GM21526 (cell line): Measurements from ENCODE around the gene LRIG1.

Source experiments
- ATAC-seq: cut with Tn5 transposase; IDR thresholded peaks from one replicate; pipeline ENCODE4 v1.9.1; 2021; ENCODE audit warnings: moderate library complexity; ENCODE audit not compliant: unreplicated experiment, low FRiP score

LRIG1 gene

GRCh38 chr3:66405701-66406091, 95.1 kb downstream of the LRIG1 start:
- ATAC-seq = no peak

- ATAC-seq = no peak
These were observed 95.7 kb downstream of the LRIG1 start for GRCh38 chr3:66404903-66405700.

DNA sequence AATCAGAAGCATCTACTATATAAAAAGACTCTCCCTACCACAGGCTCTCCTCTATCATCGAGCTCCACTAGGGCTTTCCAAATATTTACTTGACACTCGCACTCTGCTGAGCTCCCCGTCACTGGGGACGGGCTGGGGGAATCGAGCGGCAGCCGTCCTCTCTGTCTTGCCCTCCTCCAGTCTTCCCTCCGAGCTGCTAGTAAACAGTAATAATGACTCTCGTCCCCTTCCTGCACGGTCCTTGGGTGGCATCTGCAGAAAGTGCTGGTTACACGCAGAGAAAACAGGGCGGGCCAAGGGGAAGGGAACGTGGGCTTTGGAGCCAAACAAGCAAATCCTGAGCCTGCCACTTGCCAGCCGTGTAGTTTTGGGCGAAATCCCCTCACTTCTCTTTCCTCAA, 96.6 kb downstream of the LRIG1 start:
- ATAC-seq = no peak

DNA sequence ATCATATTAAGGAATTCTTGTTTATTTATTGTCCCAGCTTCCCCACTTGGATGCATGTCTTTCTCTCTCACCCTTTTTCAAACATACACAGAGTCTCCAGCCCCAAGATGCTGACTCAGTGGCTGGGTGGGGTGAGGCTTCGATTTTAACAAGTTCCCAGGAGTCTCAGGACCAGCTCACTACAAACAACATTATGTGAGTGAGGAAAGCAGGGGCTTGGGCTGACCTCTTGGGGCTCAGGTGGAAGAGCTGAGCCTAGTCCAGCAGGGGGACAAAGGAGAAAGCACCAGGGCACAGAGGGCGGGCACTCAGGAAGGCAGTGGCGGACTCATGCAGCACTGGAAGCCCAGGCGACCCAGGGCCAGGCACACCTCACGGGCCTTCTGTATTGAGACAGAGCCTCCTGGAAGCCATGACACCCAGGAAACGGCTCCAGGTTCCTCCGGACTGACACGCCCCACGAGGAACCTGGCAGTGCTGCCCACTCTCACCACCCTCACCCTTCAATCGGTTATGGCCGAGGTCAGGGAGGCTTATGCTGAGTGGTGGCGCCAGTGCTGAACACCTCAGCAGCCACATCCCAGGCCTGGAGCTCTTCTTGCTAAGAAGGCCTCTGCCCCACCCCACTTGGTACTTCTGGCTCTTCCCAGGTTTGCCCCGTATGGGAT, 97.4 kb downstream of the LRIG1 start:
- no peak for ATAC-seq

DNA sequence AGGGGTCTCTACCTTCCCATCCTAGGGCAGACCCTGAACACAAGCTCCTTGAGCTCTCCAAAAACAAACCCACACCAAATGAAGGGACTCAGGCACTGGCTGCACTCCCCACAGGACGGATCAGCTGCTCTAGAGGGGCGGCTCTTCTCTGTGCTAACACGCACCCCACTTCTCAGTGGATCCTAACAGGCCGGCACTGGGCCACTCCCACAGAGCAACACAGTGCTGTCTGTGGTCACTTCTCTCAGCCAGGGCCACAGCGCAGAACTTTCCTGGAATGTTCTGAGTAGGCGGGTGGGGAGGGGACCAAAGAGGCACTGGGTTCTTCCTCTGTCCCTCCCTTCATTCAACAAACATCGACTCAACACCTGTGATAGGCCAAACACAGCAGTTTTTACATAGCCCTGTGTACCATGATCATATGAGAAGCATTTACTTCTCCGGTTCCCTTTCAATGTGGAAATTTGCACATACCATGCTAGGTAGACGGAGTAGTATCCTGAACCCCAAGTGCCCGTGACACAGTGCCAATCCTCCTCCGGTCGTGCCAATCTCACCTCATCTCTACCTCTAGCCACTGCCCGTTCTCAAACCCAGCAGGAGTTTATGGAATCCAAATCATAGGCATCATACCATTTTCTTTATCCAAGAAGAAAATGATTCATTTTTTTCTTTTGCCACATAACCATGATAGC, 98.1 kb downstream of the LRIG1 start:
- ATAC-seq = no peak

DNA sequence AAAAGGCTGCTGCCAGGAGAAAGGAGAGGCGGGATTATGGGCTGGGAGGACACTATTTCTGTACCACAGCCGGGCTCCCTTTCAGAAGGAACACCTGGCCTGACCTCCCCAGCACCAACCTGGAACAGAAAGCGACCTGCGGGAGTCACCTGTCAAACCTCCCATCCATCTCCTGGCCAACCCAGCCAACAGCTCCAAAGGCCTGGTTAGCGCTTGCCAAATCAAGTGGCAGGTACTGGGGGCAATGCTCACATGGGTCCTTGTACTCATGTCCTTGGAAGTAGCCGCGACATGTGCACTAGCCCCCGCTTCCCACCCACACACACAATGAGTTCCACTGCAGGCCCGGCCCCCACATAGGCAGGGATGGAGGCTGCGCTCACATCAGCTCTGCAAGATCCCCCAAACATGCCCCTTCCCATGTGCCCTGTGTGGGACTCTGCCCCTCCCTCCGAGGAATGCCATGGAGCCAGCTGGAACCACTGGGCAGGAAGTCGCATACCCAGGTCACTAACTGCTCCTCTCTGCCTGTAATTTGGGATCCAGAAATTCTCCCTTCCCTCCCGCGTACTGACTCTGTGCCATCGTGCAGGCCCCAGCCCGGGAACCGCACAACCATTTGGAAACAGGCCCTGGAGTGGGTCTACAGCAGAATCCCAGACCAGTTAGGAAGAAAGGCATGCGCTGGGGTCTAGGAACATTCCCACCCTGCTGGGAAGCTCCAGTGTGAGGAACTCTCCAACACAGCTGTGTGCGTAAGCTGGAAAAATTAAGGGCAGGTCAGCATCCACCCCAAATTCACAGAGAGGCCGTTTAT, 98.9 kb downstream of the LRIG1 start:
- no peak for ATAC-seq

DNA sequence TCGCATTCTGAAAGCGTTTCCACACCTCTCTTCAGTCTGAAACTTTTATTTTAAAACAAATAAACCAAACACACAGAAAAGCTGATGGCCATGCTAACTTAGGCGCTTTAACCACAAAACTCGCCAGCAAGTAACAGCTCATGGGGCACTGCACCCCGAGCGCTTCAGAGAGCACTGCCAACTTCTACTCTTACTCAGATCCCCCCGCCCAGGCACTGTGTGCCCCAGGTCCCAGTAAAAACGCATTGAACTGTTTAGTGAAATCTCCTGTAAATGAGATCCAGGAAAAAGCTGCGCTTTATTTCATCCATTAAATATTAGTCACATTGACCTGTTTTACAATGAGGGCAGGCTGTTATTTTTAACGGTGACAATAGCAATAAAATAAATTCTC, 99.7 kb downstream of the LRIG1 start:
- no peak for ATAC-seq

DNA sequence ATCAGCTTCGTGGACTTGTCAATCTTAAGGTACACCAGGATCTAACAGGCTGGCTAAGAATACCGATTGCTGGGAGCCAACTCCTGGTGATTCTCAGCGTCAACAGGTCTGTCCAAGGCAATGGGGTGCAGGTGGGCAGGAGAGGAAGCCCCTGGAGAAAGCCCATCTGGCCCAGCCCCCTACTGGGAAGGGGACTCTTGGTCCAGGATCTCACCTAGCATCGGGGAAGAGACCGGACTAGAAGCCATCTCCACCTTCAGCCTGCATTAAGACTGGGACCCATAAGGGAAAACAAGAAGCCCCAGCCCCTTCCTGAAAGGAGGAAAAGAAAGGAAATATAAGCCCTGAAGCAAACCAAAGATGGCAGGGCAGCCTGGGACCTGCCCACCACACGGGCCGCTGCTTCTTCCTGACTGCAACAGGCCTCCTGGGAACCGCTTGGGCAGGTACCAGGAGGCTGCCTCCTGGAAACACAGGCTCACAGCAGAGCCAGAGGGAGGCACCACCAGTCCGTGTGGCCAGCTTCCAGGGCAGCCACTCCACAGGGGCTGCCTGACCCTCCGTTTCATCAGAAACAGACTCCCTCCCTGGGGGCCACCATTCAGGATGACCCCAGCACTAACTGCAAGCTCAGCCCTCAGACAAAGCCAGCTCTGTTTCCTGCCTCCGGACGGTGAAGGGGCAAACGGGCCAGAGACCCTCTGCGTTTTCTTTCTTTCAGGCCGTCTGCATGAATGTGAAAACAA, 100.2 kb downstream of the LRIG1 start:
- ATAC-seq = no peak

GRCh38 chr3:66399529-66400232, 101.1 kb downstream of the LRIG1 start:
- no peak for ATAC-seq

DNA sequence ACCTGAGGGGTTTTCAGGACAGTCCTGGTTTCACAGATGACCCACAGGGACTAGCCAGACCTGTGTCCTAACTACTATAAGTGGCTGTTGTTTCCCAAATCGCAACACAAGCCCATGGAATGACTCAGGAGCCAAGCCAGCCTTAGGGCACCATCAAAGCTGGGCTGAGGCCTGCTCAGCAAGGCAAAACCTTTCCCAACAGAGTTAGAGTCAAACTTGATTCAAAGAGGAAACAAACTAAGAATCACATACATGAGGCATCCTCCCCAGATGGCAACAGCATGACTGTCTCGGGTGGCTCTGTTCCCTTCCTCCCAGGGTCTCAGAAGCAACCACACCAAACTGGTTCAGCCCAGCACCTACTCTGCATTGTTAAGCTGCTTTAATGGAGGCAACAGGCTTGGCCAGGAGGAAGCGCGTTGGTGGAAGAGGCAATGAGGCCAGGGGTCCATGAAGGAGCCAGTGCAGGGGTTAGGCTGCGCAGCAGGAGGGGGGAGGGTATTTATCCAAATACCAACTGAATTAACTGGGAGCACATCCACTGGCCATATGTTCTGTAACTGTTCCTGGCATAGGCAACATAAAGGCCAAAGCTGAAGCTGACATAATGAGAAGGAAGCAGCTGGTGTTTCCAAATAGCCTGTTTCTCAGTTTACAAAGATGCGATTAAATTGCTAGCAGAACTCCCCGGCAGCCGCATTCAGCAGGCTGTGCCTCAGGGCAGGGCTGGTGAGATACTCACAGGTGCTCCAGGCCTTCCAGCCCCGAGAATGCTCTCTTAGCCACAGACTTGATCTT, 102.4 kb downstream of the LRIG1 start:
- no peak for ATAC-seq

DNA sequence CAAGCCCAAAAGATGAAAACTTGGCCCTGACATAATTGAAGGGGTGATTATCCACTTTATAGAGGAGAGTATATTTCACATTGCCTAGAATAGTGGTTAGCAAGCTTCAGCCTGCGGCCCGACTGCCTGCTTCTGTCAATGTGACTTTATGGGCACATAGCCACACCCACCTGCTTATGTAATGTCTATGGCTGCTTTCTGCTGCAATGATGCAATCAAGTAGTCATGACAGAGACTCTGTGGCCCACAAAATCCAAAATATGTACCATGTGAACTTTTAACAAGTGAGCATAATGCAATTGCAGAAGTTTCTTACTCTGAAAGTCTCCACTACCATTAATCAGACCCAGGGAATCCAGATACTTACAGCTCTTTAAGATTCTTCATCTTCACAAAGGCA, 103.1 kb downstream of the LRIG1 start:
- ATAC-seq = no peak

DNA sequence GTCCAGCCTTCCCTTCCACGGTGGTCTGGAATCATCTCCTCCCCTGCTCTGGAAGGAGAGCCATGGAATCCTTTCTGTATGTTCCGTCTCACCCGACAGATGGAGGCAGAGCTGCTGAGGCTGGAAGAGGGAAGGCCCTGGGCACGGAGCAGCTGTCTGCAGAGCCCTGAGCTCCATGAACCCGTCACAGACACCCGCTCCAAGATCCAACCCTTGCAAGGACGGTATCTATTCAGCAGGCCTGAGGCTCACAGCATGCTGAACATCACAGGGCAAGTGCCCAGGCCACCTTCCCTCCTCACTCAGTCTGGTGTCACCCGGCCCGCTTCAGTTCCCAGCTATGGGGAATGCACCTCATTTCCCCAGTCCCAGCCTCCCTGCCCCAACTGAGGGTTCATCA, 103.9 kb downstream of the LRIG1 start:
- no peak for ATAC-seq

GRCh38 chr3:66396161-66396760, 104.6 kb downstream of the LRIG1 start:
- no peak for ATAC-seq

DNA sequence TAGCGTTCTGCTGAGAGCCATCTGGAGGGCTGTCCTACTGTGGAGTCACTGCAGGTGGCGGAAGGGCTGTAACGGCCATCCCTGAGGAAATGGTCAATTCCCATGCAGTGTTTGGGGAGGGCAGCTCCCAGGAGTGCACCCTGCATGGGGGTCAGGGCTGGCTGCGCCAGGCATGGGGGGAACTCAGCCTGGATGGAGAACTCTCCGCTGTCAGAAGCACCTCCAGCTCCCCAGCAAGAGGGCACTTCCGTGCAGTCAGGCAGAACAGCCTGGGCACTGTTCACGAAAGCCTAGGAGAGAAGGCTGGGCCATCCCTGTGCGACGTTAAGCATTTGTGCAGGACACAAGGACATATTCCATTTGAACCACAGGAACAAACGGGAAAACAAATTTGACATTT, 105.2 kb downstream of the LRIG1 start:
- no peak for ATAC-seq

GRCh38 chr3:66394753-66395249, 106.0 kb downstream of the LRIG1 start:
- ATAC-seq = no peak

- peak; percentile 72 for ATAC-seq
These were observed 106.6 kb downstream of the LRIG1 start for GRCh38 chr3:66394019-66394752.

DNA sequence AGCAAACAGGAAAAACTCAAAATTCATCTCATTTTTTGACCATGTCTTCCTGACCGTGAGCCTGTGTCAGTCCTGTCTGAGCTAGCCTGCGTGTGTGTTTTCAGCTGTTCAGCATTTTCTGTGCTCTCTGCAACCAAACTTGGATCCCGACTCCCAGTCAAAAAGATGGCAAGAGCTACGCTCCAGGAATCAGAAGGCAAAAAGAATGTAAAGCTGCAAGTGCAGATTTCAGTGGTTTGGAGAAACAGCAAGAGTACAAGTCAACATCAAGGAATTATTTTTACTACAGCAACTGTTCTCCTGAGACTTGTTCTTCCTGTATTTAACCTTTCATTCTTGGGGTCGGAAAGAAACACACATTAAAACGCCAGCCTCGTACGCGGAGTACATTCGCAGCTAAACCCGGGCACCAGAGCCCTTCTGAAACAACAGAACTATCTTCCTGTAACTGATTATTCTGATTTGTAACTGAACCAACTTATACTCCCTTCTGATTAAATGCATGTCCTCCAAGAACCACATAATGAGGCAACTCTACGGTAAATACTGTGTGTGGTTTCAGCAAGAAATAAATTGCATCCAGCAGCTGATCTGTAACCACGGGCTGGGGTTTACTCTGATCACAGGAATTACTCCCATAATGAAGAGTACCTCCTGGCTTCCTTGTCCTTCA, 107.4 kb downstream of the LRIG1 start:
- ATAC-seq = peak; percentile 3
